ENCODE results near the gene LRCH3. TPM values are rescaled to one million over a fixed set of nuclear protein-coding genes. Genes with fewer than 3 reads are reported as not detected.

Gene LRCH3
- total and polyA plus RNA-seq, 9 of the 15 experiments (the other 6 are each of a cell fraction or from before 2014, with no cell fraction given): 4.6 to 75.3 (median 30.3) TPM

DNA sequence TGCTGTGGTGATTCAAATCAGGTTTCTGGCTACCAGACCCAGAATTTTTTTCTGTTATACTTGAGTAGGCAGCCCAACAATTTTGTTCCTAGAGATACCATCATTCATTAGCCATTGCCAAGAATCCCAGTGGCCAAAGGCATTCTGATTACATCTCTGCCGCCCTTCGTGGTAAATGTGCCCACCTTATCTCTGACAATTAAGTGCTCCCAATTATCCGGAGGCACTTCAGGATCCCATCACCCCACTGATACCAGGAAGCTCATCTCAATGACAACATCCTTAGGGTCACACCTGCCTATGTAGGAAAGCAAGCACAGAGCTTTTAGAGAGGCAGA is 115.8 kb downstream of the LRCH3 start:
- Histone ChIP-seq H3K4me1 (replicated peaks in 1 of 2; ENCODE audit: control insufficient read depth in 2 of 2, insufficient read depth in 2 of 2, low read length in 2 of 2) (peaks cover 0 to 6% of the 10 kb centered on the region in 2 experiments; a peak in 2 of 5 replicates), H3K27ac (ENCODE audit: extremely low read depth, low read depth, low read length) (no peak overlapping the region), H3K27me3 (ENCODE audit: control insufficient read depth in 2 of 2, insufficient read depth in 2 of 2, low read length in 2 of 2) (no peaks in the 10 kb centered on the region), H2AFZ (ENCODE audit: low read depth, low read length) (peak overlapping the region; percentile 11; the same call in 1 of the 2 replicates), H3K9me1 (ENCODE audit: control insufficient read depth, insufficient read depth, low read length) (no peaks in the 10 kb centered on the region), H3K4me2 (ENCODE audit: insufficient read depth, low read length) (no peak overlapping the region), H3K9ac (ENCODE audit: insufficient read depth in 1 of 2, low read depth in 2 of 2, low read length in 2 of 2) (no peak overlapping the region), H3K4me3 (no peak overlapping the region), H3K36me3 (ENCODE audit: control insufficient read depth, insufficient read depth, low read length) (no peaks in the 10 kb centered on the region), H4K20me1 (replicated peaks; ENCODE audit: control insufficient read depth, insufficient read depth, low read length) (no peaks in the 10 kb centered on the region), H3K79me2 (ENCODE audit: control insufficient read depth, insufficient read depth, low read length) (no peaks in the 10 kb centered on the region), H3K9me3 (replicated peaks; ENCODE audit: control insufficient read depth, insufficient read depth, low read depth, low read length) (no peaks in the 10 kb centered on the region)
- ChIA-PET POLR2A (interaction anchor here (0.7 to 1.0 kb wide), 2 partner anchors 8 to 28 kb away, joined by 3 read pairs; no protein-coding TSS in a partner anchor), CTCF (ENCODE audit: low intra/inter-chr PET ratio) (interaction anchor here (0.9 kb wide), 1 partner anchor 36 kb away, joined by 3 read pairs; no protein-coding TSS in a partner anchor)
- ATAC-seq: no peak
- in situ Hi-C loops (cut with MboI) (no loop called here), intact Hi-C loops (cut with micrococcal nuclease) (loop anchor here (5.0 to 10.0 kb wide), 3 partner anchors 145 to 312 kb away; no protein-coding TSS in a partner anchor)
- no peak for FAIRE-seq
- BruUV-seq (replicated peaks): no TSS peak
- 10% methylated on average over 3 of the region's 3 CpGs for WGBS (ENCODE audit: insufficient coverage, low coverage, missing lambda C conversion rate)
- TF ChIP-seq RBM17 (IDR thresholded peaks at IDR 0.05; ENCODE audit: borderline replicate concordance, low read depth, low read length) (no peak), ZNF408 (CRISPR knock-in tag; IDR thresholded peaks at IDR 0.05; ENCODE audit: low read depth) (no peak), MED1 (CRISPR knock-in tag; IDR thresholded peaks at IDR 0.05; ENCODE audit: borderline replicate concordance) (no peak), MTA3 (IDR thresholded peaks at IDR 0.05; ENCODE audit: borderline replicate concordance) (no peak), ZNF124 (CRISPR knock-in tag; IDR thresholded peaks at IDR 0.05) (no peak), BRD4 (IDR thresholded peaks at IDR 0.05) (no peak)
- TF ChIP-seq, protein P1, sequence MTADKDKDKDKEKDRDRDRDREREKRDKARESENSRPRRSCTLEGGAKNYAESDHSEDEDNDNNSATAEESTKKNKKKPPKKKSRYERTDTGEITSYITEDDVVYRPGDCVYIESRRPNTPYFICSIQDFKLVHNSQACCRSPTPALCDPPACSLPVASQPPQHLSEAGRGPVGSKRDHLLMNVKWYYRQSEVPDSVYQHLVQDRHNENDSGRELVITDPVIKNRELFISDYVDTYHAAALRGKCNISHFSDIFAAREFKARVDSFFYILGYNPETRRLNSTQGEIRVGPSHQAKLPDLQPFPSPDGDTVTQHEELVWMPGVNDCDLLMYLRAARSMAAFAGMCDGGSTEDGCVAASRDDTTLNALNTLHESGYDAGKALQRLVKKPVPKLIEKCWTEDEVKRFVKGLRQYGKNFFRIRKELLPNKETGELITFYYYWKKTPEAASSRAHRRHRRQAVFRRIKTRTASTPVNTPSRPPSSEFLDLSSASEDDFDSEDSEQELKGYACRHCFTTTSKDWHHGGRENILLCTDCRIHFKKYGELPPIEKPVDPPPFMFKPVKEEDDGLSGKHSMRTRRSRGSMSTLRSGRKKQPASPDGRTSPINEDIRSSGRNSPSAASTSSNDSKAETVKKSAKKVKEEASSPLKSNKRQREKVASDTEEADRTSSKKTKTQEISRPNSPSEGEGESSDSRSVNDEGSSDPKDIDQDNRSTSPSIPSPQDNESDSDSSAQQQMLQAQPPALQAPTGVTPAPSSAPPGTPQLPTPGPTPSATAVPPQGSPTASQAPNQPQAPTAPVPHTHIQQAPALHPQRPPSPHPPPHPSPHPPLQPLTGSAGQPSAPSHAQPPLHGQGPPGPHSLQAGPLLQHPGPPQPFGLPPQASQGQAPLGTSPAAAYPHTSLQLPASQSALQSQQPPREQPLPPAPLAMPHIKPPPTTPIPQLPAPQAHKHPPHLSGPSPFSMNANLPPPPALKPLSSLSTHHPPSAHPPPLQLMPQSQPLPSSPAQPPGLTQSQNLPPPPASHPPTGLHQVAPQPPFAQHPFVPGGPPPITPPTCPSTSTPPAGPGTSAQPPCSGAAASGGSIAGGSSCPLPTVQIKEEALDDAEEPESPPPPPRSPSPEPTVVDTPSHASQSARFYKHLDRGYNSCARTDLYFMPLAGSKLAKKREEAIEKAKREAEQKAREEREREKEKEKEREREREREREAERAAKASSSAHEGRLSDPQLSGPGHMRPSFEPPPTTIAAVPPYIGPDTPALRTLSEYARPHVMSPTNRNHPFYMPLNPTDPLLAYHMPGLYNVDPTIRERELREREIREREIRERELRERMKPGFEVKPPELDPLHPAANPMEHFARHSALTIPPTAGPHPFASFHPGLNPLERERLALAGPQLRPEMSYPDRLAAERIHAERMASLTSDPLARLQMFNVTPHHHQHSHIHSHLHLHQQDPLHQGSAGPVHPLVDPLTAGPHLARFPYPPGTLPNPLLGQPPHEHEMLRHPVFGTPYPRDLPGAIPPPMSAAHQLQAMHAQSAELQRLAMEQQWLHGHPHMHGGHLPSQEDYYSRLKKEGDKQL (CRISPR knock-in tag; IDR thresholded peaks at IDR 0.05; ENCODE audit: borderline replicate concordance): no peak
- DNase-seq (ENCODE audit: extremely low read depth in 1 of 4, low spot score in 3 of 4): no peak
